SU-DHL-6 (cell line): ENCODE measurements around the gene EYA2.

Experiments used
- H2AFZ ChIP-seq: fragments of 200-600 bp; sonication (generic); 2 replicates; pipeline ENCODE4 v1.6.1; 2014; ENCODE audit warnings: low read depth, mild to moderate bottlenecking, moderate library complexity, mixed read lengths, antibody characterized with exemption, low read length; ENCODE audit not compliant: severe bottlenecking
- H3F3A ChIP-seq: fragments of 200-600 bp; shearing (Covaris generic); 2 replicates; pipeline ENCODE4 v1.6.0; 2016; ENCODE audit warnings: antibody characterized with exemption, mild to moderate bottlenecking; ENCODE audit not compliant: insufficient read depth
- H3K27ac ChIP-seq: fragments of 200-600 bp; sonication (generic); 2 replicates; pipeline ENCODE4 v1.5.1; 2016; ENCODE audit warnings: low read depth, mild to moderate bottlenecking, low read length, moderate library complexity, mixed read lengths
- H3K27me3 ChIP-seq: fragments of 200-600 bp; sonication (generic), shearing (Covaris generic); 2 replicates; pipeline ENCODE4 v1.6.0; 2014; ENCODE audit warnings: mild to moderate bottlenecking, low read length
- H3K36me3 ChIP-seq: fragments of 200-600 bp; sonication (generic); 2 replicates; pipeline ENCODE4 v1.6.1; 2014; ENCODE audit warnings: mild to moderate bottlenecking, low read length, mixed read lengths
- H3K4me2 ChIP-seq: fragments of 300-600, 200-600 bp; shearing (Covaris generic), sonication (generic); 2 replicates; pipeline ENCODE4 v1.6.0; 2014; ENCODE audit warnings: low read length, low read depth, mild to moderate bottlenecking; ENCODE audit not compliant: poor library complexity, severe bottlenecking
- H3K4me3 ChIP-seq: fragments of 200-600 bp; sonication (generic); 2 replicates; pipeline ENCODE4 v1.5.1; 2014; ENCODE audit warnings: antibody characterized with exemption, low read length, mild to moderate bottlenecking, mixed read lengths; ENCODE audit not compliant: insufficient read depth, poor library complexity, severe bottlenecking
- H3K79me2 ChIP-seq: fragments of 200-600 bp; sonication (generic); 2 replicates; pipeline ENCODE4 v1.6.1; 2014; ENCODE audit warnings: mild to moderate bottlenecking, low read length, moderate library complexity; ENCODE audit not compliant: insufficient read depth
- H3K9ac ChIP-seq: fragments of 200-600 bp; sonication (generic); 2 replicates; pipeline ENCODE4 v1.7.0; 2014; ENCODE audit warnings: mild to moderate bottlenecking, low read length
- H3K9me2 ChIP-seq: fragments of 200-600 bp; sonication (generic); replicated peaks from 2 replicates; pipeline ENCODE4 v1.6.1; 2014; ENCODE audit warnings: low read length; ENCODE audit not compliant: insufficient read depth
- H3K9me3 ChIP-seq: fragments of 200-600 bp; sonication (generic); 2 replicates; pipeline ENCODE4 v1.6.1; 2014; ENCODE audit warnings: low read length, mixed read lengths; ENCODE audit not compliant: insufficient read depth
- H4K20me1 ChIP-seq: fragments of 200-600 bp; sonication (generic); 2 replicates; pipeline ENCODE4 v1.6.1; 2014; ENCODE audit warnings: low read depth, mild to moderate bottlenecking, antibody characterized with exemption, low read length, moderate library complexity, mixed read lengths
- EZH2phosphoT487 ChIP-seq: fragments of 200-600 bp; sonication (generic), shearing (Covaris generic); conservative IDR thresholded peaks from 2 replicates; pipeline ENCODE4 v1.6.1; 2018; ENCODE audit warnings: mild to moderate bottlenecking, antibody characterized with exemption, low read length, moderate library complexity, mixed read lengths
- TF ChIP-seq, protein P1 (sequence below): fragments of 200-600 bp; sonication (generic); IDR thresholded peaks from one replicate; pipeline ENCODE4 v1.5.1; 2017; ENCODE audit warnings: antibody characterized with exemption, mild to moderate bottlenecking, low read length, moderate library complexity; ENCODE audit not compliant: insufficient read depth, poor library complexity, severe bottlenecking

EYA2 gene

DNA sequence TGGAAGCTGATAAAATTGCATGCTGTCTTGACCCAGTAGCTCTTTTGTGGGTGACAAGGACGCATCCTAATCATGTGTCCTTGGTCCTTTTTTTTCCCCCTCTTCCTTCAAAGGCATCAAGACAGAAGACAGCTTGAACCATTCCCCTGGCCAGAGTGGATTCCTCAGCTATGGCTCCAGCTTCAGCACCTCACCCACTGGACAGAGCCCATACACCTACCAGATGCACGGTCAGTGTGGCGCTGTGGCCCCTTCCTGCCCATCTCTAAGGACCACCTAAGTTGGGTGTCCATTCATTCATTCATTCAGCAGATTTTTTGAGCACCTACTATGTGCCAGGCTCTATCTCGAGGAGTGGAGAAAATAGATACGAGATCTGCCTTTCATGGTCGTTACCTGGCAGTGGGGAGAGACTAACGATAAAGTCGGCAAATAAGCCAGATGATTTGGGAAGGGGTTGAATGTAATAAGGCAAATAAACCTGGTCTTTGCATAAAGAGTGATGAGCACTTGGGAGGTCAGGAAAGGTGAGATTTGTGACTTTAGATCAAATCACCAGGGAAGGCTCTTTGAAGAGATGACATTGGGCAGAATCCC, 121.5 kb downstream of the EYA2 start:
- Histone ChIP-seq H4K20me1 (no peaks in the 10 kb centered on the region), H3K9me3 (no peaks in the 10 kb centered on the region), H3K9me2 (no peaks in the 10 kb centered on the region), H3K4me3 (no peak overlapping the region), H3K27me3 (no peaks in the 10 kb centered on the region), H3K4me2 (no peak overlapping the region), H3K79me2 (no peaks in the 10 kb centered on the region), H3F3A (no peaks in the 10 kb centered on the region), H3K36me3 (no peaks in the 10 kb centered on the region), H3K9ac (no peak overlapping the region), H2AFZ (no peak overlapping the region), H3K27ac (no peak overlapping the region)
- TF ChIP-seq EZH2phosphoT487, result no peak
- TF ChIP-seq, protein P1, sequence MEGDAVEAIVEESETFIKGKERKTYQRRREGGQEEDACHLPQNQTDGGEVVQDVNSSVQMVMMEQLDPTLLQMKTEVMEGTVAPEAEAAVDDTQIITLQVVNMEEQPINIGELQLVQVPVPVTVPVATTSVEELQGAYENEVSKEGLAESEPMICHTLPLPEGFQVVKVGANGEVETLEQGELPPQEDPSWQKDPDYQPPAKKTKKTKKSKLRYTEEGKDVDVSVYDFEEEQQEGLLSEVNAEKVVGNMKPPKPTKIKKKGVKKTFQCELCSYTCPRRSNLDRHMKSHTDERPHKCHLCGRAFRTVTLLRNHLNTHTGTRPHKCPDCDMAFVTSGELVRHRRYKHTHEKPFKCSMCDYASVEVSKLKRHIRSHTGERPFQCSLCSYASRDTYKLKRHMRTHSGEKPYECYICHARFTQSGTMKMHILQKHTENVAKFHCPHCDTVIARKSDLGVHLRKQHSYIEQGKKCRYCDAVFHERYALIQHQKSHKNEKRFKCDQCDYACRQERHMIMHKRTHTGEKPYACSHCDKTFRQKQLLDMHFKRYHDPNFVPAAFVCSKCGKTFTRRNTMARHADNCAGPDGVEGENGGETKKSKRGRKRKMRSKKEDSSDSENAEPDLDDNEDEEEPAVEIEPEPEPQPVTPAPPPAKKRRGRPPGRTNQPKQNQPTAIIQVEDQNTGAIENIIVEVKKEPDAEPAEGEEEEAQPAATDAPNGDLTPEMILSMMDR, result no peak

- Histone ChIP-seq H2AFZ (no peak overlapping the region), H3K27ac (no peak overlapping the region), H3K27me3 (no peaks in the 10 kb centered on the region), H3K4me2 (no peak overlapping the region), H4K20me1 (no peaks in the 10 kb centered on the region), H3K4me3 (no peak overlapping the region), H3K36me3 (no peaks in the 10 kb centered on the region), H3K9me2 (no peaks in the 10 kb centered on the region), H3K79me2 (no peaks in the 10 kb centered on the region), H3F3A (no peaks in the 10 kb centered on the region), H3K9ac (no peak overlapping the region), H3K9me3 (no peaks in the 10 kb centered on the region)
- no peak for TF ChIP-seq EZH2phosphoT487
- TF ChIP-seq, protein P1, result no peak
These were observed 123.7 kb downstream of the EYA2 start for GRCh38 chr20:47018381-47018780.

DNA sequence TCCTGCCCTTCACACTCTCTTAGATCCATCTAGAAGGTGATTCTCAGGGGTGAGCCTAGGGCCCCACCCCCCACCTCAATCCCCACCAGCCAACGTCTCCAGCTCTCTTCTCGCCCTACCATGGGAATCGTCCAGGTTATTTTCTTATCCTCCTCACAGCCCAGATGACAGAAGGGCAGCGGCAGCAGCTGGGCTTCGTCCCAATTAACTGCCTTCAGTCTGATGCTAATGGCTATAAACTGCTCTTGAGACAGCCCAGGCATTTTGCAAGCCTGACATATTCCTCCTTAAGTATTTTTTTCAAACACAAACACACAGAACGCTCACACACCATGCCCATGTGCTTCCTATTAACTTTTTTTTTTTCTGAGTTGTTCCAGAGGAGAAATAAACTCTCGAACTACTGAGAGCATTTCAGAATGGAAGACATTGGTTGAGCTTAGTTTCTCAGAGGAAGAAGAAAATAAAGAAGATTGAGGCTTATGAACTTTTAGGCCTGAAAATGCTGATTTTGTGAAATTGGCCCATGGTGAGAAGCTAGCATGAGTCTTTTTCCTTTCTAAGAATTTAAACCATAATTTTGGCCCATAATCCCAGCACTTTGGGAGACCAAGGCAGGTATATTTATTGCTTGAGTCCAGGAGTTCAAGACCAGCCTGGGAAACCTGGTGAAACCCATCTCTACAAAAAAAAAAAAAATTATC, 124.6 kb downstream of the EYA2 start:
- Histone ChIP-seq H3K36me3 (no peaks in the 10 kb centered on the region), H3K79me2 (no peaks in the 10 kb centered on the region), H3K4me3 (no peak overlapping the region), H3K9me3 (no peaks in the 10 kb centered on the region), H3K27me3 (no peaks in the 10 kb centered on the region), H4K20me1 (no peaks in the 10 kb centered on the region), H3F3A (no peaks in the 10 kb centered on the region), H3K27ac (no peak overlapping the region), H3K9ac (no peak overlapping the region), H2AFZ (no peak overlapping the region), H3K9me2 (no peaks in the 10 kb centered on the region), H3K4me2 (no peak overlapping the region)
- TF ChIP-seq, protein P1, result no peak
- no peak for TF ChIP-seq EZH2phosphoT487
